Activated naive CD4-positive, alpha-beta T cell treated with Interleukin-2 at 50 U/mL for 16 hours (primary cell): ENCODE data around the gene TPX2.
"Not testable (repeated sequence)": the region's sequence is repeated elsewhere in the genome, so short reads cannot be mapped to it uniquely, and the experiment has no call there.

Experiments used
- DNase-seq: peaks from one replicate; pipeline ENCODE4 v3.0.0-alpha.2; 2020

TPX2 gene

GRCh38 chr20:31815408-31816188 lies 76.5 kb downstream of the TPX2 start:
- DNase-seq = no peak

GRCh38 chr20:31816221-31816620 lies 77.1 kb downstream of the TPX2 start:
- no peak for DNase-seq

- no peak for DNase-seq
These were observed 78.4 kb downstream of the TPX2 start for GRCh38 chr20:31817461-31817860.

GRCh38 chr20:31818376-31818908 lies 79.4 kb downstream of the TPX2 start:
- DNase-seq = no peak

GRCh38 chr20:31819083-31819784 lies 80.1 kb downstream of the TPX2 start, which contains the start of gene MYLK2:
TSS of gene MYLK2 (plus strand) at chr20:31819356. CDS start at chr20:31819581, 225 bp downstream.
- DNase-seq = no peak

GRCh38 chr20:31820228-31820627 lies 81.1 kb downstream of the TPX2 start:
- DNase-seq = no peak

GRCh38 chr20:31821427-31821826 lies 82.3 kb downstream of the TPX2 start:
- no peak for DNase-seq

- DNase-seq = peak; percentile 76
These were observed 83.6 kb downstream of the TPX2 start for GRCh38 chr20:31822421-31823330.

- no peak for DNase-seq
These were observed 84.5 kb downstream of the TPX2 start for GRCh38 chr20:31823360-31824124.

- DNase-seq = no peak
These were observed 85.0 kb downstream of the TPX2 start for GRCh38 chr20:31824125-31824485.

GRCh38 chr20:31824554-31825313 lies 85.6 kb downstream of the TPX2 start:
- no peak for DNase-seq

GRCh38 chr20:31826074-31826473 lies 87.0 kb downstream of the TPX2 start:
- no peak for DNase-seq

- DNase-seq = no peak
These were observed 88.0 kb downstream of the TPX2 start for GRCh38 chr20:31827059-31827458.

GRCh38 chr20:31828016-31828415 lies 88.9 kb downstream of the TPX2 start:
- not testable (repeated sequence) for DNase-seq

GRCh38 chr20:31829731-31830130 lies 90.6 kb downstream of the TPX2 start:
- no peak for DNase-seq

- no peak for DNase-seq
These were observed 91.4 kb downstream of the TPX2 start for GRCh38 chr20:31830406-31830981.

- no peak for DNase-seq
These were observed 92.1 kb downstream of the TPX2 start for GRCh38 chr20:31831211-31831610.

GRCh38 chr20:31831771-31832306 lies 92.7 kb downstream of the TPX2 start:
- no peak for DNase-seq

GRCh38 chr20:31833130-31833930 lies 94.2 kb downstream of the TPX2 start:
- DNase-seq = peak; percentile 67
